Measurements from ENCODE around the gene CIART. TPM values are rescaled to one million over a fixed set of nuclear protein-coding genes. Genes with fewer than 3 reads are reported as not detected.

Gene CIART
- total RNA-seq, 1 experiment from 2014 or later: 3.4 TPM

DNA sequence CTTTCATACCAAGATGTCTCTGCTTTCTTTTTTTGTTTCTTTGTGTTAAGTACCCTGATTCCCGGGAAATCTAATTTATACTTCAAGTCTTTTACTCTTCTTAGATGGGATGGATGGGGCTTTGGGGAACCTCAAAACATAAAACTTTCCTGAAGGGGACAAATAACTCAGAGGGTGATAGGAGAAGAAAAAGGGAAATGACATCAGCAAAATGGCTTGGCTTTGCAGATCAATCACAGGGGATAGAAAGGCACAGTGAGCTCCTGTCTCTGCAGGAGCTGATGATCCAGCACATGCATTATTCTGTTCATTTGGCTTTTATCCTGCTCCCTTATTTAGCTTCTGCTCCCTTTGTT is 26.2 kb upstream of the CIART start:
- H3K27me3 ChIP-seq (ENCODE audit: control insufficient read depth, insufficient read depth, low read length): no peaks in the 10 kb centered on the region
- H3K36me3 ChIP-seq (ENCODE audit: control insufficient read depth, insufficient read depth, low read length): no peaks in the 10 kb centered on the region
- ATAC-seq (peak; percentile 19; the same call in 1 of the 2 replicates), DNase-seq (ENCODE audit: low read depth, low spot score) (no peak)
- in situ Hi-C loops (cut with HindIII; ENCODE audit: low pct_unique_long_range_greater_than_20kb, low sequenced_read_pairs): no loop called here
- peak overlapping the region; percentile 30 to 69 for H3K4me3 ChIP-seq (ENCODE audit: low read depth in 2 of 2, low read length in 2 of 2)
- H3K4me1 ChIP-seq (ENCODE audit: control insufficient read depth, insufficient read depth, low read length): peaks cover 17% of the 10 kb centered on the region
- ChIA-PET POLR2A (interaction anchor here (0.6 kb wide), 1 partner anchor 9 kb away, joined by 5 read pairs; no protein-coding TSS in a partner anchor), CTCF (interaction anchor here (0.6 to 2.0 kb wide), 7 partner anchors 13 to 750 kb away, joined by 3 to 14 read pairs (median 4); partner anchors contain the start of genes APH1A and MINDY1)
- H3K27ac ChIP-seq (ENCODE audit: low read length): peak overlapping the region; percentile 84
- TF ChIP-seq SIN3A (IDR thresholded peaks at IDR 0.05; ENCODE audit: borderline replicate concordance, insufficient read depth, low read depth, low read length) (no peak), TCF7L2 (IDR thresholded peaks at IDR 0.05; ENCODE audit: low read depth, low read length) (no peak), POLR2AphosphoS5 (IDR thresholded peaks at IDR 0.05; ENCODE audit: low read depth, low read length) (no peak), CTCF (IDR thresholded peaks at IDR 0.05) (no peak; the same call in 1 of the 2 replicates), REST (IDR thresholded peaks at IDR 0.05; ENCODE audit: insufficient read depth in 1 of 2, low read depth in 2 of 2, low read length in 1 of 2) (no peak)
- intact Hi-C loops (cut with micrococcal nuclease; ENCODE audit: unreplicated experiment): no loop called here
- no TSS peak for BruUV-seq (replicated peaks)
- H3K9me3 ChIP-seq (ENCODE audit: control insufficient read depth, insufficient read depth, low read depth, low read length): no peaks in the 10 kb centered on the region

DNA sequence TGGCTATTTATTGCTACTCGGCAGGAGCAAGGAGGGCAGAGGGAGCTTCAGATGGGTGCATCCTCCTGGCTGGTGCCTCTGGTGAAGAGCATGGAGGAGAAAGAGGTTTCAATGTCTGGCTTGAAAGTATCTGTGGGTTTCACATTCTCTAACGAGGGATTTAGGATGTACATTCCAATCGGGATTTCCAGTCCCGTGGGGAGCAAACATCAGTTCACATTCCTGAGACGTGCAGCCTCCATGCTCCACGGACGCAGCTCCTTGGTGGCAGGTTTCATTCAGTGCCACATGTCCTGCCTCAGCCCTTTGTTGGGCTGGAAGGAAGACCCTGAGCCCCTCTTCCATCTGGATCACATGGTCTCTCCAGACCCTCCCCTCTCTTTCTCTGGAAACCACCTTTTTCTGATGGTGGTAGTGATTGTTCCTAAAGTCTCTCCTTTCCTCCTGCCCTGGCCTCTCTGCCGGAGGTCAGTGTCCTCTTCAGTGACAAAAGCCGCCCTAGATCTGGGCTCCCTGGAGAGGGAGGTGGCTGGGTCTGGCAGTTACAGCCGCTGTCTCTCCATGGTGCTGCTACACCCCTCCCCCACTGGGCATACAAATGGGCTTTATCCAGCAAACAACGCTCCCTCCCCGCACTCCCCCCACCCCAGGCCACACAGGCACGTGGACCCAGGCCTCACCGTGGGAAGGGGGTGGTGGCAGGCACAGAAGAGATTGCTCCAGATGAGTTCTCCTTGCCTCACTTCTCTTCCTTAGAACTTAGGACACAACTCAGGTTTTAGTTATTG is 25.6 kb upstream of the CIART start:
- Histone ChIP-seq H3K9me3 (ENCODE audit: control insufficient read depth, insufficient read depth, low read depth, low read length) (no peaks in the 10 kb centered on the region), H3K4me3 (ENCODE audit: low read depth in 2 of 2, low read length in 2 of 2) (peak overlapping the region in 1 of 2 experiments; percentile 69; a peak in 2 of 4 replicates), H3K27me3 (ENCODE audit: control insufficient read depth, insufficient read depth, low read length) (no peaks in the 10 kb centered on the region), H3K27ac (ENCODE audit: low read length) (no peak overlapping the region; the same call in 1 of the 2 replicates), H3K36me3 (ENCODE audit: control insufficient read depth, insufficient read depth, low read length) (no peaks in the 10 kb centered on the region), H3K4me1 (ENCODE audit: control insufficient read depth, insufficient read depth, low read length) (peaks cover 17% of the 10 kb centered on the region)
- CTCF ChIA-PET: interaction anchor here (0.6 to 2.0 kb wide), 5 partner anchors 12 to 750 kb away, joined by 3 to 14 read pairs (median 4); partner anchors contain the start of genes APH1A and MINDY1
- ATAC-seq: peak; percentile 5; the same call in 1 of the 2 replicates
- in situ Hi-C loops (cut with HindIII; ENCODE audit: low pct_unique_long_range_greater_than_20kb, low sequenced_read_pairs): no loop called here
- TF ChIP-seq SIN3A (IDR thresholded peaks at IDR 0.05; ENCODE audit: borderline replicate concordance, insufficient read depth, low read depth, low read length): no peak
- no peak for TF ChIP-seq TCF7L2 (IDR thresholded peaks at IDR 0.05; ENCODE audit: low read depth, low read length)
- TF ChIP-seq REST (IDR thresholded peaks at IDR 0.05; ENCODE audit: insufficient read depth in 1 of 2, low read depth in 2 of 2, low read length in 1 of 2): no peak
- no TSS peak for BruUV-seq (replicated peaks)
- POLR2A ChIA-PET: interaction anchor here (0.6 kb wide), 1 partner anchor 10 kb away, joined by 5 read pairs; no protein-coding TSS in a partner anchor
- intact Hi-C loops (cut with micrococcal nuclease; ENCODE audit: unreplicated experiment): no loop called here
- DNase-seq (ENCODE audit: low read depth, low spot score): no peak

Measured in Panc1 (cell line).